K562 (cell line): ENCODE measurements around the gene MPND. TPM values are rescaled to one million over a fixed set of nuclear protein-coding genes. Genes with fewer than 3 reads are reported as not detected.

Source experiments
- ATAC-seq: fragments of 200-7000 bp; cut with Tn5 transposase; 3 replicates; pipeline ENCODE4 v1.9.1; 2020; ENCODE audit warnings: moderate library complexity
- BruUV-seq: library from RNA; stranded (reverse); fragments of 400-500 nt; replicated peaks from 2 replicates; lab custom pipeline; 2021; lab: Mats Ljungman, UMichigan
- CTCF ChIA-PET: fragments of 300-600 bp; formaldehyde crosslinking; extraction: SDS; loops from one replicate; lab custom pipeline; 2021; ENCODE audit warnings: low intra/inter-chr PET ratio; lab: Yijun Ruan, JAX
- POLR2A ChIA-PET: fragments of 300-600, 350-650 bp; sonication (Branson Sonifier 250); formaldehyde crosslinking; extraction: SDS; loops from one replicate; lab custom pipeline; 2021; ENCODE audit warnings: antibody characterized with exemption, inconsistent platforms; lab: Yijun Ruan, JAX
- DNase-seq, 4 experiments: peaks; one replicate each; pipeline versions ENCODE4 v3.0.0 to v3.0.0-alpha.2; 2011 to 2018; ENCODE audit warnings: low spot score in 3 of 4, mixed read lengths in 3 of 4; ENCODE audit errors: extremely low read depth in 1 of 4
- FAIRE-seq: peaks from 2 replicates; lab custom pipeline; 2011; peaks lifted over from hg19 to GRCh38; lab: Jason Lieb, UNC
- H2AFZ ChIP-seq: 2 replicates; pipeline ENCODE4 v1.6.0; 2011; ENCODE audit warnings: low read depth, low read length, control low read depth, inconsistent platforms
- H3K27ac ChIP-seq: fragments of 200-600 bp; 3 replicates; pipeline ENCODE4 v1.8.0; 2011; ENCODE audit warnings: low read depth, mild to moderate bottlenecking, control low read depth, inconsistent platforms, low read length, moderate library complexity, mixed read lengths; ENCODE audit errors: extremely low read depth
- H3K27me3 ChIP-seq, 2 experiments: fragments of 300-600 bp in 1 of 2; 2 replicates in 1 of 2; 3 replicates in 1 of 2; pipeline versions ENCODE4 v1.6.0 to v1.8.0; 2011; ENCODE audit warnings: inconsistent platforms in 2 of 2, low read length in 2 of 2, mild to moderate bottlenecking in 1 of 2, mixed read lengths in 1 of 2, moderate library complexity in 1 of 2; ENCODE audit not compliant: control insufficient read depth in 2 of 2, insufficient read depth in 2 of 2
- H3K36me3 ChIP-seq: fragments of 300-600 bp; 3 replicates; pipeline ENCODE4 v1.8.0; 2011; ENCODE audit warnings: mild to moderate bottlenecking, low read length, inconsistent platforms; ENCODE audit not compliant: control insufficient read depth, insufficient read depth
- H3K4me1 ChIP-seq, 2 experiments: fragments of 200-600 bp in 1 of 2; replicated peaks in 1 of 2; 2 replicates in 1 of 2; 3 replicates in 1 of 2; pipeline versions ENCODE4 v1.5.1 to v1.8.0; 2011; ENCODE audit warnings: inconsistent platforms in 2 of 2, low read length in 2 of 2, mild to moderate bottlenecking in 1 of 2, mixed read lengths in 1 of 2, moderate library complexity in 1 of 2; ENCODE audit not compliant: control insufficient read depth in 2 of 2, insufficient read depth in 2 of 2
- H3K4me2 ChIP-seq: 2 replicates; pipeline ENCODE4 v1.6.1; 2011; ENCODE audit warnings: low read length, control low read depth, inconsistent platforms, mixed read lengths; ENCODE audit not compliant: insufficient read depth
- H3K4me3 ChIP-seq: fragments of 200-600 bp; sonication (generic), shearing (Covaris generic); 2 replicates; pipeline ENCODE4 v1.5.1; 2016; ENCODE audit warnings: control low read depth, inconsistent platforms
- H3K79me2 ChIP-seq: fragments of 200-600 bp; 3 replicates; pipeline ENCODE4 v1.8.0; 2011; ENCODE audit warnings: low read length, inconsistent platforms; ENCODE audit not compliant: control insufficient read depth, insufficient read depth
- H3K9ac ChIP-seq, 2 experiments: 2 replicates each; pipeline versions ENCODE4 v1.6.0 to v1.6.1; 2011; ENCODE audit warnings: low read depth in 2 of 2, low read length in 2 of 2, control low read depth in 1 of 2, inconsistent platforms in 1 of 2, mild to moderate bottlenecking in 1 of 2, mixed read lengths in 1 of 2; ENCODE audit not compliant: insufficient read depth in 1 of 2
- H3K9me1 ChIP-seq: one replicate; pipeline ENCODE4 v1.6.0; 2011; ENCODE audit warnings: inconsistent platforms, mild to moderate bottlenecking, low read length, moderate library complexity; ENCODE audit not compliant: control insufficient read depth, insufficient read depth
- H3K9me3 ChIP-seq: replicated peaks from 2 replicates; pipeline ENCODE4 v1.5.1; 2011; ENCODE audit warnings: low read depth, low read length, inconsistent platforms; ENCODE audit not compliant: control insufficient read depth, insufficient read depth
- H4K20me1 ChIP-seq: replicated peaks from 2 replicates; pipeline ENCODE4 v1.6.1; 2011; ENCODE audit warnings: low read length, inconsistent platforms, mixed read lengths; ENCODE audit not compliant: control insufficient read depth, insufficient read depth
- ATF3 ChIP-seq, 2 experiments: fragments of 450-650 bp in 1 of 2; sonication (generic) in 1 of 2; formaldehyde crosslinking in 1 of 2; IDR thresholded peaks in 1 of 2; conservative IDR thresholded peaks in 1 of 2; 2 replicates each; pipeline versions ENCODE4 v1.6.1 to v1.8.1; 2016 to 2023; ENCODE audit warnings: mild to moderate bottlenecking in 2 of 2, moderate library complexity in 2 of 2, inconsistent platforms in 1 of 2, missing genetic modification reagents in 1 of 2
- CBX5 ChIP-seq: IDR thresholded peaks from 2 replicates; pipeline ENCODE4 v1.6.1; 2014; ENCODE audit warnings: low read depth, borderline replicate concordance
- EGR1 ChIP-seq: fragments of 450-650 bp; conservative IDR thresholded peaks from 2 replicates; pipeline ENCODE4 v1.6.1; 2017; ENCODE audit warnings: mild to moderate bottlenecking
- MEF2D ChIP-seq: conservative IDR thresholded peaks from 2 replicates; pipeline ENCODE4 v1.6.1; 2016; ENCODE audit warnings: low read depth, missing genetic modification characterization, missing compliant biosample characterization
- MTA2 ChIP-seq: fragments of 450-650 bp; IDR thresholded peaks from 2 replicates; pipeline ENCODE4 v1.6.1; 2016; ENCODE audit warnings: low read depth
- POLR2AphosphoS2 ChIP-seq: IDR thresholded peaks from 2 replicates; pipeline ENCODE4 v1.6.1; 2012; ENCODE audit warnings: low read length, improper control_type of control experiment
- TEAD4 ChIP-seq, 2 experiments: sonication (generic) in 1 of 2; formaldehyde crosslinking in 1 of 2; IDR thresholded peaks; 2 replicates each; pipeline versions ENCODE4 v1.6.1 to v1.8.0; 2012 to 2022; ENCODE audit warnings: borderline replicate concordance in 1 of 2, inconsistent platforms in 1 of 2, low read length in 1 of 2, mild to moderate bottlenecking in 1 of 2, missing genetic modification reagents in 1 of 2
- TRIM28 ChIP-seq: fragments of 450-650 bp; IDR thresholded peaks from 2 replicates; pipeline ENCODE4 v1.6.1; 2017
- ZBTB40 ChIP-seq, 2 experiments: fragments of 450-650 bp in 1 of 2; sonication (generic) in 1 of 2; formaldehyde crosslinking in 1 of 2; IDR thresholded peaks; 2 replicates each; pipeline versions ENCODE4 v1.7.1 to v1.9.0; 2016 to 2022; ENCODE audit warnings: inconsistent platforms in 1 of 2, mild to moderate bottlenecking in 1 of 2, missing genetic modification reagents in 1 of 2
- ZNF124 ChIP-seq: sonication (generic); formaldehyde crosslinking; IDR thresholded peaks from 2 replicates; pipeline ENCODE4 v1.8.1; 2022; ENCODE audit warnings: missing genetic modification reagents
- WGBS: fragments of 100-300 bp; shearing (Covaris generic); methylation state at CpG from one replicate; pipeline ENCODE4 v1.1.6; 2016; ENCODE audit warnings: low coverage, mixed read lengths; ENCODE audit not compliant: insufficient coverage; ENCODE audit errors: missing lambda C conversion rate; 5-methylcytosine and 5-hydroxymethylcytosine counted together
- in situ Hi-C: fragments of 300-500 bp; cut with MboI; formaldehyde crosslinking; loops from 4 replicates; pipeline ENCODE4 v1.15.0; 2018; ENCODE audit warnings: inconsistent platforms, mixed read lengths
- intact Hi-C: fragments of 100-400 bp; cut with micrococcal nuclease; formaldehyde crosslinking; loops from 2 replicates; pipeline ENCODE4 v1.14.2; 2022
- polyA plus RNA-seq, 8 experiments: library from polyadenylated mRNA; depleted of rRNA in 4 of 8; stranded (reverse) in 5 of 8; unstranded in 3 of 8; fragments of >200 nt; fragmentation: Nextera tagmentation in 2 of 8; fragmentation: Illumina TruSeq in 1 of 8; extraction: Ambion mirVana in 2 of 8; extraction: Trizol in 1 of 8; gene quantifications; 2 replicates each; pipeline versions ENCODE4 v1.2.1 to v1.2.3, GENCODE V29; 2011 to 2014; ENCODE audit warnings: inconsistent platforms in 1 of 8, missing spikeins in 1 of 8
- total RNA-seq, 7 experiments: library from RNA; depleted of rRNA in 6 of 7; stranded (reverse); fragments of >200 nt in 6 of 7; fragmentation: Illumina TruSeq in 2 of 7; extraction: Trizol in 2 of 7; gene quantifications; 2 replicates each; pipeline versions ENCODE4 v1.2.1 to v1.2.3, GENCODE V29; 2011 to 2021; ENCODE audit warnings: low replicate concordance in 1 of 7
- TF ChIP-seq, protein P1 (sequence below): fragments of 450-650 bp; IDR thresholded peaks from 2 replicates; pipeline ENCODE4 v1.6.1; 2016; ENCODE audit warnings: low read depth, mild to moderate bottlenecking, moderate library complexity

Gene MPND
- total and polyA plus RNA-seq, 9 of the 15 experiments (the other 6 are each of a cell fraction or from before 2014, with no cell fraction given), result 0.25 to 14.0 (median 3.9) TPM

GRCh38 chr19:4401769-4402170, 58.4 kb downstream of the MPND start:
- peak overlapping the region in 1 of 2 experiments; percentile 87; a peak in 2 of 4 replicates for H3K9ac ChIP-seq
- no peak for FAIRE-seq
- peak overlapping the region; percentile 79 for H2AFZ ChIP-seq
- in situ Hi-C loops (no loop called here), intact Hi-C loops (loop anchor here (2.0 to 5.0 kb wide), 3 partner anchors 59 to 236 kb away; partner anchors contain the start of genes MPND and TNFAIP8L1)
- ChIA-PET POLR2A (interaction anchor here (0.6 to 1.7 kb wide), 19 partner anchors 10 to 730 kb away, joined by 3 to 15 read pairs (median 4); no protein-coding TSS in a partner anchor), CTCF (interaction anchor here (3.9 kb wide), 1 partner anchor 134 kb away, joined by 49 read pairs; no protein-coding TSS in a partner anchor)
- peaks cover 5% of the 10 kb centered on the region for H3K9me1 ChIP-seq
- BruUV-seq, result TSS peak; percentile 26
- DNase-seq, result no peak
- peaks cover 29% of the 10 kb centered on the region for H4K20me1 ChIP-seq
- H3K27me3 ChIP-seq, result no peaks in the 10 kb centered on the region
- peaks cover 22% of the 10 kb centered on the region in 2 experiments; a peak in 4 of 5 replicates for H3K4me1 ChIP-seq
- no peaks in the 10 kb centered on the region for H3K9me3 ChIP-seq
- H3K27ac ChIP-seq, result peak overlapping the region; percentile 82
- peaks cover 49% of the 10 kb centered on the region for H3K36me3 ChIP-seq
- 3% methylated on average over 8 of the region's 8 CpGs for WGBS
- peaks cover 85% of the 10 kb centered on the region for H3K79me2 ChIP-seq
- peak overlapping the region; percentile 36 for H3K4me3 ChIP-seq
- peak overlapping the region; percentile 75 for H3K4me2 ChIP-seq
- no peak for ATAC-seq
- TF ChIP-seq ZBTB40 (IDR thresholded peaks at IDR 0.05) (0 out of 2 replicates have a peak, but pooled peaks have one; percentile 35), ZBTB40 (CRISPR knock-in tag; IDR thresholded peaks at IDR 0.05) (no peak), MTA2 (no peak), TRIM28 (no peak), ATF3 (IDR thresholded peaks at IDR 0.05) (no peak), ATF3 (CRISPR knock-in tag; conservative IDR thresholded peaks at IDR 0.05) (0 out of 2 replicates have a peak, but pooled peaks have one; percentile 29), POLR2AphosphoS2 (no peak), TEAD4 (IDR thresholded peaks at IDR 0.05; ENCODE audit: low read length) (no peak), TEAD4 (CRISPR knock-in tag; IDR thresholded peaks at IDR 0.05; ENCODE audit: borderline replicate concordance) (no peak), CBX5 (no peak), MEF2D (no peak), EGR1 (no peak), ZNF124 (CRISPR knock-in tag) (no peak)
- TF ChIP-seq, protein P1, sequence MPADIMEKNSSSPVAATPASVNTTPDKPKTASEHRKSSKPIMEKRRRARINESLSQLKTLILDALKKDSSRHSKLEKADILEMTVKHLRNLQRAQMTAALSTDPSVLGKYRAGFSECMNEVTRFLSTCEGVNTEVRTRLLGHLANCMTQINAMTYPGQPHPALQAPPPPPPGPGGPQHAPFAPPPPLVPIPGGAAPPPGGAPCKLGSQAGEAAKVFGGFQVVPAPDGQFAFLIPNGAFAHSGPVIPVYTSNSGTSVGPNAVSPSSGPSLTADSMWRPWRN, result no peak
